Right atrium auricular region (tissue), 2 donors: ENCODE measurements around the gene LIN7A. TPM values are rescaled to one million over a fixed set of nuclear protein-coding genes. Genes with fewer than 3 reads are reported as not detected.

Experiments used
- DNase-seq: peaks from one replicate; pipeline ENCODE4 v3.0.0-alpha.2; 2019; ENCODE audit warnings: low spot score
- H3K27ac ChIP-seq, 2 donors: fragments of 200-600 bp; sonication (generic); 1 replicate in 1 of 2; 2 replicates in 1 of 2; pipeline ENCODE4 v1.5.1; 2016 to 2019
- H3K27me3 ChIP-seq, 2 donors: fragments of 200-600 bp; sonication (generic); one replicate each; pipeline versions ENCODE4 v1.5.1 to v1.6.0; 2017 to 2019
- H3K36me3 ChIP-seq: fragments of 200-600 bp; sonication (generic); one replicate; pipeline ENCODE4 v1.5.1; 2016
- H3K4me1 ChIP-seq, 2 donors: fragments of 200-600 bp; sonication (generic); one replicate each; pipeline versions ENCODE4 v1.5.1 to v1.6.0; 2017 to 2019
- H3K4me3 ChIP-seq, 2 donors: fragments of 200-600 bp; sonication (generic); 1 replicate in 1 of 2; 2 replicates in 1 of 2; pipeline ENCODE4 v1.5.1; 2017 to 2019; ENCODE audit warnings: mild to moderate bottlenecking in 1 of 2, moderate library complexity in 1 of 2
- H3K9me3 ChIP-seq, 2 donors: fragments of 200-600 bp; sonication (generic); one replicate each; pipeline ENCODE4 v1.5.1; 2019
- total RNA-seq, 2 donors: library from RNA; depleted of rRNA; stranded (reverse); fragments of >200 nt; gene quantifications; one replicate each; pipeline ENCODE4 v1.1.0, GENCODE V29; 2016
- TF ChIP-seq, protein P1 (sequence below), 2 donors: fragments of 200-600 bp; sonication (generic); IDR thresholded peaks; one replicate each; pipeline ENCODE4 v1.5.1; 2019; ENCODE audit warnings: antibody characterized with exemption in 2 of 2

Gene LIN7A
- total RNA-seq, 2 donors from 2014 or later: 16.2 to 23.3 TPM

DNA sequence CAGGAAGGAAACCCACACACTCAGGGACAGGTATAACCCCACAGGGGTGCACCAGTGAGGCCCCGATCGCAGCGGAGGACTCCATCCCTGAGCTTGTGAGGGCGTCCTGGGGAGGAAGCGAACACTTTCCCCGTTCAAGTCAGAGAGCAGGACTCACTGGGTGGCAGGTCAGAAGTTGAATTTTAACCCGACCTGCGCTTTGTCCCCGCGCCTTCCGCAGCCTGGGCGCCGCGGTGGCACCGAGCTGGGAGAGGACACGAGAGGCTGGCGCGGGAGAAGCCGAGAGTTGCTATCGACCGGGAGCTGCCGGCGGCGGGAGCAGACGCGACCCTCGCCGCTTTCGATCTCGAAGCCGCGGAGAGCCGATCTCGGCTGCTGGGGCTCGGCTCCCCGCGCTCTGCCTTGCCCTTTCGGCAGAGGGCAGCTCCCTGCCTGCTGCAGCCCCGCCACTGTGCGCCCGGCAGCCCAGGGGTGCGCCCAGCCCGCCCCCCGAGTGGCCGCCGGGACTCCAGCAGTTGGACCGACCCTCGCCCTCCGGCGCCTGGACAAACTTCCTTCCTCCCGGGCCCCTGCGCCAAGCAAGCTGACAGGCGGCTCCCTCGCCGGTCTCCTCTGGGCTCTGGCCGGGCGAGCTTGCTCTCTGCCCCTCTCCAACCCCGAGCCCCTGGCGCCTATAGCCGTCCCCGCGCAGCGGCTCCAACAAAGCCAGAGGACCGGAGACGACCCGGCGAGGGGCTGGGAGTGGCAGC lies 918 bp downstream of the LIN7A start:
- H3K36me3 ChIP-seq: no peaks in the 10 kb centered on the region
- H3K4me3 ChIP-seq: peak overlapping the region; percentile 76 to 79
- no peak for DNase-seq
- TF ChIP-seq, protein P1, sequence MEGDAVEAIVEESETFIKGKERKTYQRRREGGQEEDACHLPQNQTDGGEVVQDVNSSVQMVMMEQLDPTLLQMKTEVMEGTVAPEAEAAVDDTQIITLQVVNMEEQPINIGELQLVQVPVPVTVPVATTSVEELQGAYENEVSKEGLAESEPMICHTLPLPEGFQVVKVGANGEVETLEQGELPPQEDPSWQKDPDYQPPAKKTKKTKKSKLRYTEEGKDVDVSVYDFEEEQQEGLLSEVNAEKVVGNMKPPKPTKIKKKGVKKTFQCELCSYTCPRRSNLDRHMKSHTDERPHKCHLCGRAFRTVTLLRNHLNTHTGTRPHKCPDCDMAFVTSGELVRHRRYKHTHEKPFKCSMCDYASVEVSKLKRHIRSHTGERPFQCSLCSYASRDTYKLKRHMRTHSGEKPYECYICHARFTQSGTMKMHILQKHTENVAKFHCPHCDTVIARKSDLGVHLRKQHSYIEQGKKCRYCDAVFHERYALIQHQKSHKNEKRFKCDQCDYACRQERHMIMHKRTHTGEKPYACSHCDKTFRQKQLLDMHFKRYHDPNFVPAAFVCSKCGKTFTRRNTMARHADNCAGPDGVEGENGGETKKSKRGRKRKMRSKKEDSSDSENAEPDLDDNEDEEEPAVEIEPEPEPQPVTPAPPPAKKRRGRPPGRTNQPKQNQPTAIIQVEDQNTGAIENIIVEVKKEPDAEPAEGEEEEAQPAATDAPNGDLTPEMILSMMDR (IDR thresholded peaks at IDR 0.05): no peak
- H3K9me3 ChIP-seq: no peaks in the 10 kb centered on the region
- peaks cover 0 to 7% of the 10 kb centered on the region in 2 donors for H3K4me1 ChIP-seq
- peak overlapping the region; percentile 87 to 92 for H3K27ac ChIP-seq
- no peaks in the 10 kb centered on the region for H3K27me3 ChIP-seq

DNA sequence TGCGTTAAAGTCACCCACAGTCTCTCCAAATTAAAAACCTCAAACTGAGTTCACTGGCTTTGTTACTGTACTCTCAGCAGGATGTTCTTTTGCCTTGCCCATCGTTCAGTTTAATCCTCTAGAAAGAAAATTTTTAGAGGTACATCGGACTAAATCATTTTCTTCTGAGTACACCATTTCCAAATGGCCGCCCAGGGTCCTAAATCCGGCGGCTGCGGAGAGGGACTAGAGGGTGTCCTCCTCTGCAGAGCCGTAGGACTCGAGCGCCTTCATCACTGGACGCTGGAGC lies 1.4 kb downstream of the LIN7A start:
- H3K36me3 ChIP-seq: no peaks in the 10 kb centered on the region
- H3K27ac ChIP-seq: peak overlapping the region; percentile 87 to 92
- H3K9me3 ChIP-seq: no peaks in the 10 kb centered on the region
- TF ChIP-seq, protein P1 (IDR thresholded peaks at IDR 0.05): no peak
- peak overlapping the region; percentile 76 to 79 for H3K4me3 ChIP-seq
- H3K4me1 ChIP-seq: peaks cover 0 to 7% of the 10 kb centered on the region in 2 donors
- H3K27me3 ChIP-seq: no peaks in the 10 kb centered on the region
- DNase-seq: no peak

DNA sequence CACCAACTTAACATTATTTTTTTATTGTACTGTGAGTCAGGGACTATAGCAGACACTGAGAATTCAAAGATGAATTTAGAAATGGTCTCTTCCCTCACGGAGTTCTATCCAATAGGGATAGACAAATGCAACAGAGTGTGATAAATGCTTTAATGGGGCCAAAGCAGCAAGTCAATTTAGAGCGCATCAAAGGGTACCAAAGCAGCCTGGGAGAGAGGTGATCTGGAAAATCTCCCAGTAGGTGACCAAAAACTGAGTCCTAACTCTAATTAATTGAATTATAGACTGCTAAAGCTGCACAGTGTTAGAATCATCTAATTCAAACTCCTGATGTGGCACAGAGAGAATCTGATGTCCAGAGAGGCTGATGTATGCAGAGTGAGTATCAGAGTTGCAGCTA lies 2.6 kb downstream of the LIN7A start:
- Histone ChIP-seq H3K4me3 (no peak overlapping the region), H3K36me3 (no peaks in the 10 kb centered on the region), H3K4me1 (peaks cover 0 to 7% of the 10 kb centered on the region in 2 donors), H3K27ac (peak overlapping the region in 1 of 2 donors; percentile 92), H3K9me3 (no peaks in the 10 kb centered on the region), H3K27me3 (no peaks in the 10 kb centered on the region)
- no peak for DNase-seq
- TF ChIP-seq, protein P1 (IDR thresholded peaks at IDR 0.05): no peak

DNA sequence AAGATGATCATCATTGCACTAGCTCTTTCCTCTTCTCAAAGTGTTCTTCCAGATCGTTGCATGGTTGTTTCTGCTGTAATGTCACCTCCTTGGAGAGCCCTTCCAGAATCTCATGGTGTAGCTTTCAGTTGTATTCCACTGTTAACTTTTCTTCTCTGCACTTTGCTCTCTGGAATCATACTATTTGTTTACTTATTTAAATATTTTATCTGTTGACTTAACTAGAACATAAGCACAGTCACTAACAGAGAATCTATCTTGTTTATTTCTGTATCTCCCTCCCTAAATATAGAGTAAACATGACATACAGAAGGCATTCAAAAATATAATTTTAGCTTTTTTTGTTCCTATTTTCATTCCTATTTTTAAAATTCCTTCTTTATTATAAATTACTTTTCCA lies 11.8 kb downstream of the LIN7A start:
- Histone ChIP-seq H3K9me3 (no peaks in the 10 kb centered on the region), H3K4me1 (no peaks in the 10 kb centered on the region), H3K27ac (no peak overlapping the region), H3K4me3 (no peak overlapping the region), H3K27me3 (no peaks in the 10 kb centered on the region), H3K36me3 (no peaks in the 10 kb centered on the region)
- TF ChIP-seq, protein P1 (IDR thresholded peaks at IDR 0.05): no peak
- DNase-seq: no peak

DNA sequence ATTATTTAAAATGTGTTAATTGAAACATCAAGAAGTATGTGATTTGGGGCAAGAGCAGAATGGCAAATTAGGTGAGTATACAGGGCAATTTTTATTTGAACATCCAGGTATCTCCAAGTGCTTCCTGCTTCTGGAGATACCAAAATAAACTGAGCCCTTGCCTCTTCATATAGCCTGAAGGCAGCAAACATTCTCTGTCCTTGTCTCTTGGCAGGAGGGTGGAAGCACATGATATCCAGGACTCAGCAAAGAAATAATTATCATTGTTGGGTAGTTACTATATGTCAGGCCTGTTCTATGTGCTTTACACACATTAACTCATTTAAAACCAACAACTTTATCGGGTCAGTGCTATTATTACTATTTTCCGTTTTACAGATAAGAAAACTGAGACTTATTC lies 12.5 kb downstream of the LIN7A start:
- no peaks in the 10 kb centered on the region for H3K27me3 ChIP-seq
- no peaks in the 10 kb centered on the region for H3K9me3 ChIP-seq
- H3K4me1 ChIP-seq: no peaks in the 10 kb centered on the region
- no peak overlapping the region for H3K4me3 ChIP-seq
- H3K27ac ChIP-seq: peak overlapping the region in 1 of 2 donors; percentile 55
- no peak for DNase-seq
- TF ChIP-seq, protein P1 (IDR thresholded peaks at IDR 0.05): no peak
- H3K36me3 ChIP-seq: no peaks in the 10 kb centered on the region

DNA sequence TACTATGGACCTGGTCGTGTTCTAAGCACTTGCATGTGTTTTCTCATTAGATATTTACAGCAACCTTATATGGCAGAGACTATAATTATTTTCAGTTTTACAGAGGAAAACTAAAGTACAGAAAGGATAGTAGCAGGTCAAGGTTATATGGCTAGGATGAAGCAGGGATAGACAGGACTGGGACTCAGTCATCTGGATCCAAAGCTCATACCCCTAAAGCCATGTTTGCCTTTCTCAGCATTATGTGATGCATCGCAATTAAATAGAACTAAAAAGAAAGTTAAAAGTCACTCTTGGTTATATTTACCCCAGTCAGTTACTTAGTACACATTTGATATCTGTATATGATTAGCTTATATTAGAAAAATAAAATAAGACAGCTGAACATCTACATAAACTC lies 13.3 kb downstream of the LIN7A start:
- Histone ChIP-seq H3K4me3 (no peak overlapping the region), H3K36me3 (no peaks in the 10 kb centered on the region), H3K4me1 (no peaks in the 10 kb centered on the region), H3K9me3 (no peaks in the 10 kb centered on the region), H3K27me3 (no peaks in the 10 kb centered on the region), H3K27ac (no peak overlapping the region)
- TF ChIP-seq, protein P1 (IDR thresholded peaks at IDR 0.05): no peak
- DNase-seq: no peak
